ENCODE measurements around the gene XPO6.

DNA sequence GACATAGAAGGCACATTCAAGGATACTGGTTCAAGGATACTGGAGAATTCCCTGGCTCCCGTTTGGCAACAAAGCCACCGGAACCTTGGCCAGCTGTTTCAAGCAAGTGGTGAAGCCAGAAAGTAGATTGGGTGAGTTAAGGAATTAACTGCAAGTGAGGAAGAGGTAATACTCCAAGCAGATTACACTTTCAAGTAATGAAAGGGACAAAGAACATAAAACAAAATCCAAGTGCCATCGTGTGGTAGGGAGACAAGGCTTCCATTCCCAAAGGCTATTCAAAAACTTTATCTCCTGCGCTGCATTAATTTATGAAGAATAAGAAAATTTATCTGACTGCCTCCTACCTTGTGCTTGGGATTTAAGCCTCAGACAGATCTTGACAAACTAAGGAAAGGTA, 27.8 kb downstream of the XPO6 start:
- TF ChIP-seq CTCF (conservative IDR thresholded peaks at IDR 0.05; ENCODE audit: low read length) (no peak), EZH2phosphoT487 (IDR thresholded peaks at IDR 0.05; ENCODE audit: borderline replicate concordance, low read depth, low read length) (no peak)
